Measurements from ENCODE around the gene ORM2. TPM values are rescaled to one million over a fixed set of nuclear protein-coding genes. Genes with fewer than 3 reads are reported as not detected.
"Not testable (repeated sequence)": the region's sequence is repeated elsewhere in the genome, so short reads cannot be mapped to it uniquely, and the experiment has no call there.

ORM2 gene
- total RNA-seq (not detected), polyA plus RNA-seq (ENCODE audit: insufficient read depth in 1 of 8, insufficient read length in 8 of 8, low replicate concordance in 1 of 8) (under 1 TPM in 3 of 8 donors, not detected in 5; 0.33 to 0.40 (median 0.36) TPM)
- long read RNA-seq, donor 1, result 0 reads
- long read RNA-seq, donor 2, result 0 reads
- long read RNA-seq, donor 3, result 0 reads
- long read RNA-seq, donor 4, result 0 reads
- long read RNA-seq, donor 5, result 0 reads
- long read RNA-seq, donor 6, result 0 reads
- long read RNA-seq, donor 7, result 0 reads
- long read RNA-seq, donor 8, result 0 reads
- long read RNA-seq, donor 9, result 0 reads
- long read RNA-seq, donor 10, result 0 reads
- long read RNA-seq, donor 11, result 0 reads

DNA sequence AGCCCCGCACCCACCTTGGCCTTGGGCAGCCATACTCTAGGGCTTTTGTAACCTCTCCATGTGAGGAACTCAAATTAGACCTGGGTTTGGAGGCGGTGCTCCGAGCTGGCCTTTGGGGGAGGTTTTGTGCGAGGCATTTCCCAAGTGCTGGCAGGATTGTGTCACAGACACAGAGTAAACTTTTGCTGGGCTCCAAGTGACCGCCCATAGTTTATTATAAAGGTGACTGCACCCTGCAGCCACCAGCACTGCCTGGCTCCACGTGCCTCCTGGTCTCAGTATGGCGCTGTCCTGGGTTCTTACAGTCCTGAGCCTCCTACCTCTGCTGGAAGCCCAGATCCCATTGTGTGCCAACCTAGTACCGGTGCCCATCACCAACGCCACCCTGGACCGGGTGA is at the start of gene ORM2:
ORM2 (plus strand) TSS at position 245 of the 398 bp plus-strand sequence; CDS start at position 281, 36 bp downstream.
- H3K4me1 ChIP-seq (ENCODE audit: control insufficient read depth, insufficient read depth, low read length); H3K27me3 ChIP-seq (ENCODE audit: control insufficient read depth, insufficient read depth, low read length); H3K36me3 ChIP-seq (ENCODE audit: control insufficient read depth, insufficient read depth, low read length); H3K27ac ChIP-seq (ENCODE audit: low read length); DNase-seq; H3K4me3 ChIP-seq (ENCODE audit: low read length); H3K9me3 ChIP-seq (replicated peaks; ENCODE audit: control insufficient read depth, low read depth, low read length): not testable (repeated sequence)
- WGBS (ENCODE audit: insufficient coverage), result no CpG with 5 or more reads among the region's 10 CpGs

DNA sequence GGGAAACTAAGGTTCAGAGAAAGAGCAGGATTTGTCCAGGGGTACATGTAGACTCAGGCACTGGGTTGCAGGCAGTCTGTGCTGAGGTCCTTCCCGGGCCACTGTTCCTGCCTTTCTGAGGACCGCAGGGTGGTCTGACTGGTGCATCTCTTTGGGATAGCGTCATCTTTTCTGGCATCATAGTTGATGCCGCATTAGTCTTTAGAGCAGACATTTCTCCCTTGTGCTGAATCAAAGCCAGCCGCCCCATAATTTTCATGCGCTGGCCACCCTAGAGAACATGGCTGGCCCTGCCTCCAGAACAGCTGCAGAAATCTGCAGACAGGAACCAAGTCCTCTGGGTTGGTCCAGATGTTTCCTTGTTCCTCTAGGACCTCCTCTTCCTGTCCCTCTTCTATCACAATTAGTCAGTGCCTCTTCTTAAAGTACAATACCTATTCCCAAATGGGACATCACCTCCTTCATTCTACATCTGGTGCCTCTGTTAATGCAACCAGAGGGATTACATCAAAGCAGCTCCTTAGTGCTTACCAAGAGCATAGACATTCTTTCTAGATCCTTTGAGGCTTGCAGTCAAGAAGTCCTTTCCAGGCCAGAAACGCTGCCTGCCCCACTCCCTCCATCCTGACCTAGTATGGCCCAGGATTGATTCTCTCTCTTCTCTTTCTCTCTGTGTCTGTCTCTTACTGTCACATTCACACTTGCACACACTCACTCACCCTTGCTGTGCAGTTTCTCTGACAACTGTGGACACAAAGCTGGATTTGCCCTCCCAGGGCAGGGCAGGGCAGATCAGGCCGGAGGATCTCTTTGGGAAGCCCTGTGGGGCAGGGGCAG is 48.8 kb upstream of the ORM2 start:
- DNase-seq, result peak; percentile 93
- Histone ChIP-seq H3K9me3 (replicated peaks; ENCODE audit: control insufficient read depth, low read depth, low read length) (no peaks in the 10 kb centered on the region), H3K4me3 (ENCODE audit: low read length) (no peak overlapping the region), H3K36me3 (ENCODE audit: control insufficient read depth, insufficient read depth, low read length) (peaks cover 27% of the 10 kb centered on the region), H3K27me3 (ENCODE audit: control insufficient read depth, insufficient read depth, low read length) (no peaks in the 10 kb centered on the region), H3K27ac (ENCODE audit: low read length) (peak overlapping the region; percentile 90), H3K4me1 (ENCODE audit: control insufficient read depth, insufficient read depth, low read length) (peaks cover 76% of the 10 kb centered on the region)
- 34% methylated on average over 7 of the region's 8 CpGs for WGBS (ENCODE audit: insufficient coverage)

DNA sequence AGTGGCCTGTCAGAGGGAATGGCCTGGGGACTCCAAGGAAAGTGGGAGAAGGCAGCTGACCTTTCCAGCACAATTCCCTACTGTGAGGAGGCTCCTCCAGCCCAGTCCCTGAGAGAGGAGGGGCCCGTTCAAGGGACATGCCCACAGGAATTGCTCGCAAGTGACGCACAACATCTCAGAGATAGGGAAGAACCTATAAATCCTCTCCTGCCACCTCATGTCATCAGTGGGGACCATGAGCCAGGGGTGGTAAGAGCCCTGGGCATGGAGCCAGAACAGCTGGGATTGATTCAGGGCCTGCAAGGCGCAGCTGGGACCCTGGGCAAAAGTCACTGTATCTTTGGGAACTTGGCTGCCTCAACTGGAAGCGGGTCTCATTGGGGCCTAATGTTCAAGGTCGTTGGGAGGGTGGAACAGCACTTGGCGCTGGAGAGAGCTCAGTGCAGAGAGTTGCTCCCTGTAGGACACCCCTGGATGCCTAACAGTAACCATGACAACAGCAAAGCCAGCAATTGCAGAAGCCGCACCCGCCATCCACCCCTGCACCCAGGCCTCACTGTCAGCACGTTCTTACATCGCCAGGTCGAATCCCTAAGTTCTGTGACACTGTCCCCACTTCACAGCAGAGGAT is 48.1 kb upstream of the ORM2 start:
- H3K4me1 ChIP-seq (ENCODE audit: control insufficient read depth, insufficient read depth, low read length), result peaks cover 71% of the 10 kb centered on the region
- H3K27me3 ChIP-seq (ENCODE audit: control insufficient read depth, insufficient read depth, low read length), result no peaks in the 10 kb centered on the region
- H3K27ac ChIP-seq (ENCODE audit: low read length), result peak overlapping the region; percentile 90
- H3K36me3 ChIP-seq (ENCODE audit: control insufficient read depth, insufficient read depth, low read length), result peaks cover 24% of the 10 kb centered on the region
- 29% methylated on average over 10 of the region's 12 CpGs for WGBS (ENCODE audit: insufficient coverage)
- H3K4me3 ChIP-seq (ENCODE audit: low read length), result no peak overlapping the region
- peak; percentile 95 for DNase-seq
- H3K9me3 ChIP-seq (replicated peaks; ENCODE audit: control insufficient read depth, low read depth, low read length), result no peaks in the 10 kb centered on the region

DNA sequence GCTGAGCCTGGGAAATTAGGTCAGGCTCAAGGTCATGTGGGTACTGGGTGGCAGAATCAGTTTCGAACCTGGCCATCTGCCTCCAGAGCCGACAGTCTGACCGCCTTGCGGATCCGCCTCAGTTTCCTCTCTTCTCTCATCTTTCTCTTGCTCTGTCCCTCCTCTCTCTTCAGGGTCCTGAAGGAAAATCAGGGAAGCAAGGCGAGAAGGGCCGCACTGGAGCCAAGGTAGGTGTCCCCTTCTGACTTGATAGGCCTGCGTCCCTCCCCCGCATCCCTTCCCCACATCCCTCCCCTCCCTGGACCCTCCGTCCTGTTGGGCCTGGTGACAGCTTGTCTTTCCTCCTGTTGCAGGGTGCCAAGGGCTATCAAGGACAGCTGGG is 47.6 kb upstream of the ORM2 start:
- Histone ChIP-seq H3K36me3 (ENCODE audit: control insufficient read depth, insufficient read depth, low read length) (peaks cover 24% of the 10 kb centered on the region), H3K27ac (ENCODE audit: low read length) (peak overlapping the region; percentile 90)

DNA sequence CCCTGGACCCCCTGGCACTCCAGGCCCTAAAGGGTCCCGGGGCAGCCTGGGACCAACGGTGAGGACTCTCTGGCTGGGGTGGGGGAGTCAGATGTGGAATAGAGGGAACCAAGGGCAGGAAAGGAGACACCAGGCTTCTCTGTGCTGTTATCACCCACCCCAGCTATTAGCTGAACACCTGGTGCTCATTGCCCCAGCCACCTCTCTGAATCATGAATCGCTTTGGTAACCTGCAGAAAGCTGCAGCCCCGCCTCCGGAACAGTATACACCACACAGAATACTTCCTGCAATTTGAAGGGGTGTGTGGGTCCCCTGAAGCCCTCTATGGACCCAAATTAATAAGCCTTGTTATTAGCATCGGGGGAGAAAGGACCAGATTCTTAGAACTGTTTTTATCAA is 47.2 kb upstream of the ORM2 start:
- H3K27me3 ChIP-seq (ENCODE audit: control insufficient read depth, insufficient read depth, low read length), result no peaks in the 10 kb centered on the region
- no peak for DNase-seq
- peaks cover 69% of the 10 kb centered on the region for H3K4me1 ChIP-seq (ENCODE audit: control insufficient read depth, insufficient read depth, low read length)
- no peaks in the 10 kb centered on the region for H3K9me3 ChIP-seq (replicated peaks; ENCODE audit: control insufficient read depth, low read depth, low read length)
- peak overlapping the region; percentile 15 for H3K27ac ChIP-seq (ENCODE audit: low read length)
- peaks cover 25% of the 10 kb centered on the region for H3K36me3 ChIP-seq (ENCODE audit: control insufficient read depth, insufficient read depth, low read length)
- WGBS (ENCODE audit: insufficient coverage), result no CpG with 5 or more reads among the region's 6 CpGs
- H3K4me3 ChIP-seq (ENCODE audit: low read length), result no peak overlapping the region

More for the DNA sequence above, 47.6 kb upstream of the ORM2 start:
- no peak for DNase-seq
- Histone ChIP-seq H3K4me1 (ENCODE audit: control insufficient read depth, insufficient read depth, low read length) (peaks cover 69% of the 10 kb centered on the region), H3K27me3 (ENCODE audit: control insufficient read depth, insufficient read depth, low read length) (no peaks in the 10 kb centered on the region), H3K9me3 (replicated peaks; ENCODE audit: control insufficient read depth, low read depth, low read length) (no peaks in the 10 kb centered on the region), H3K4me3 (ENCODE audit: low read length) (no peak overlapping the region)
- whole genome bisulfite sequencing (ENCODE audit: insufficient coverage), result 58% methylated on average over 2 of the region's 10 CpGs

DNA sequence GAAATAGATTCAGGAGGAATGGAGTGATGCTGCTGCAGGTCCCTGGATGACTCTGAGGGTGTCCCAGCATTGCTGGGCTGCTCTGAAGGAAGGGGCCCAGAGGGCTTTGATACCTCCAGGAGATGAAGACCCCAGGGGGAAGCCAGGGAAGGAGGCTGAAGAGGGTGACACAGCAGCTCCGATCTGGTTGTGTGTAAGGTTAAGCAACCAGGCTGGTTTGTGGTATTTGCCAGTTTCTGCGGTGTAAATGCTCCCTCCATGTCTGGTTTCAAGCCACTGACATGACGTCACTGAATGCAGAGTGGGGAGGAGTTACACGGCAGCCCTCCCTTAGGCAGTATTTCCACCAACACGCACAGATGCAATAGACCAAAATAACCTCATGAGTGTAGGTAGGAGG is 46.7 kb upstream of the ORM2 start:
- Histone ChIP-seq H3K27ac (ENCODE audit: low read length) (peak overlapping the region; percentile 15), H3K36me3 (ENCODE audit: control insufficient read depth, insufficient read depth, low read length) (peaks cover 28% of the 10 kb centered on the region), H3K4me3 (ENCODE audit: low read length) (no peak overlapping the region), H3K27me3 (ENCODE audit: control insufficient read depth, insufficient read depth, low read length) (no peaks in the 10 kb centered on the region), H3K4me1 (ENCODE audit: control insufficient read depth, insufficient read depth, low read length) (peaks cover 69% of the 10 kb centered on the region), H3K9me3 (replicated peaks; ENCODE audit: control insufficient read depth, low read depth, low read length) (no peaks in the 10 kb centered on the region)
- WGBS (ENCODE audit: insufficient coverage), result 73% methylated on average over 1 of the region's 5 CpGs
- peak; percentile 77 for DNase-seq

DNA sequence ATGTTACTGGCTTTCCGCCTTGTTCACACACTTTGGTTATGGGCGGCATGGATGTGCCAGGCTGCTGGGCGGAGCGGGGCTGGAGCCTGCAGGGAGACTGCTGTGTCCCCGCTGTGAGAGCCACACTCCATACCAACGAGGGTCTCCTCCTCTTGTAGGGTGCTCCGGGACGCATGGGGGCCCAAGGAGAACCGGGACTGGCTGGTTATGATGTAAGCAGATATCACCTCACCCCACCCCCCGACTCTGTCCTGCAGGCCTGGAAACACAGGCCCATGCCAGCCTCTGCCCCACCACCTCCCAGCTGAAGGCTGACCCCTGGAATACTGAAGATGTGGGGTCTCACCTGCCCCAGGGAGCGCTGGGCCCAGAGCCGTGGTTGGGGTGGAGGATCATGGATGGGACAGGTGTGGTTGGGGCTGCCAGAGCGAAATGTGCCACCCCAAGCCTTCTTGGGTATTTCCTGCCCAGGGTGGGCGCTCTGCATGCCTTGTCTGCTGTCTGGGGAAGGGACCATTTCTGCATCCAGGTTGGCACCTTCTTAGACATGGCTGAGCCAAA is 46.0 kb upstream of the ORM2 start:
- H3K27ac ChIP-seq (ENCODE audit: low read length), result no peak overlapping the region
- peaks cover 71% of the 10 kb centered on the region for H3K4me1 ChIP-seq (ENCODE audit: control insufficient read depth, insufficient read depth, low read length)
- WGBS (ENCODE audit: insufficient coverage), result 85% methylated on average over 6 of the region's 14 CpGs
- DNase-seq, result peak; percentile 23
- H3K27me3 ChIP-seq (ENCODE audit: control insufficient read depth, insufficient read depth, low read length), result no peaks in the 10 kb centered on the region
- no peaks in the 10 kb centered on the region for H3K9me3 ChIP-seq (replicated peaks; ENCODE audit: control insufficient read depth, low read depth, low read length)
- H3K4me3 ChIP-seq (ENCODE audit: low read length), result no peak overlapping the region
- H3K36me3 ChIP-seq (ENCODE audit: control insufficient read depth, insufficient read depth, low read length), result peaks cover 34% of the 10 kb centered on the region

DNA sequence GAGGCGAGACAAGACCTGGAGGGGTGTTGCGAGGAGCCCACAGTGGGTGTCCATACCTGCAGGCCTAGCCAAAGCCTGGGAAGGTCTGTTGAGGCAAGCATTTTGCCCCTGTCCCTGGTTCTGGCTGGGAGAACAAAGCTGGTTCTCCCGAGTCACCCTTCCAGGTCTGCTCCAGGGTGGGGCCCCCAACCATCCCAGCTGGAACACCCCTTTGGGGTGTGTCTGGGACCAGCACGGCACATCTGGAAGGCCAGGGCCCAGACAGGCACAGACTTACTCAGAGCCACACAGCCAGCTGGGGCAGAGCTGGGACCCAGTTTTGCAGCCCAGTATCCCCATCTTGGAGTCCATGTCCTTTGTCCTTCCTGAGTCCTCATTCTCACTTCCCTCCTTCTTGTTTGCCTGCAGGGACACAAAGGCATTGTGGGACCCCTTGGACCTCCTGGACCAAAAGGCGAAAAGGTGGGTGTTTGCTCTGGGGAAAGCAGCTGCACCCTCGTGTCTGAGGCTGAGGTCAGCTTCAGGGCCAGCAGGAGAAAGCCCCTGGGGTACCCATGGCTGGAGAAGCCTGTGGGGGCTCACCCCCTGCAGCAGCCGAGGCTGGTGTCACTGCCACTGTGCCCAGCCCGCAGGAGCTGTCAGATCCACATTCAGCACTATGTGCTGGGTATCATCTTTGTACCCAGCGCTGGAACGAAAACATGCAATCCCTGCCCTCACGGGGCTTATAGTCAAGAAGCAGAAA is 45.2 kb upstream of the ORM2 start:
- Histone ChIP-seq H3K36me3 (ENCODE audit: control insufficient read depth, insufficient read depth, low read length) (peaks cover 33% of the 10 kb centered on the region), H3K27ac (ENCODE audit: low read length) (no peak overlapping the region), H3K4me3 (ENCODE audit: low read length) (no peak overlapping the region), H3K9me3 (replicated peaks; ENCODE audit: control insufficient read depth, low read depth, low read length) (no peaks in the 10 kb centered on the region), H3K27me3 (ENCODE audit: control insufficient read depth, insufficient read depth, low read length) (no peaks in the 10 kb centered on the region), H3K4me1 (ENCODE audit: control insufficient read depth, insufficient read depth, low read length) (peaks cover 65% of the 10 kb centered on the region)
- 84% methylated on average over 11 of the region's 11 CpGs for WGBS (ENCODE audit: insufficient coverage)
- peak; percentile 13 for DNase-seq

DNA sequence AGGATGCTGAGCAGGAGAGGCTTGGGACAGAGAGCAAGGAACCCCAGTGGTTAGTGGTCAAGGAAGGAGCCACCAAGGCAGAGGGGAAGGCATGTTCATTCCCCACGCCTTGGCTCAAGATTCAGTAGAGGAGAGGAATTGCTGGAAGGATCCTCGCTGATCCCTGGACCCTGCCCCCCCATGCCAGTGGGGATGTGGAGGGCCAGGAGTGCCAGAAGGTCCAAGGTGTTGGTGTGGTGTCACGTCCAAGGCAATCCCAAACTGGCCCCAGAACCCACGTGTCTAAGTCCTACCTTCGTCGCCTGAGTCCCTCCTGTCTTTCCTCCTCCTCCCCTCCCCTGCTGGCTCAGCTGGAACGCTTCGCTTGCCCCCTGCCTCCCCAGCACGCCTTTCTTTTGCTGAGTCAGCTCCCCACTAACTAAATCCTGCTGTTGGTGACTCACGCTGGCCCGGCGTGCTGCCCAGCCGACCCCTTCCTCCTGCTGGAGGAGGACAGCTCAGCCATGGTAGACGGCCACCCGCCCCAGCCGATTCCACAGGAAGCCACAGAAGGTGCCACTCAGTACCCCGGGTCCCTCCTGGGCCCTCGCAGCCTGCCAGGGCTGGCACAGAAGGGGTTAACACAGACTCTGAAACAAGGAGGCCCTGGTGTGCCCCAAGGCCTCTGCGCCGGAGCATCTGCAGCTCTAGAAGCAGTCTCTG is 44.4 kb upstream of the ORM2 start:
- Histone ChIP-seq H3K27ac (ENCODE audit: low read length) (no peak overlapping the region), H3K36me3 (ENCODE audit: control insufficient read depth, insufficient read depth, low read length) (peaks cover 38% of the 10 kb centered on the region), H3K9me3 (replicated peaks; ENCODE audit: control insufficient read depth, low read depth, low read length) (no peaks in the 10 kb centered on the region), H3K4me1 (ENCODE audit: control insufficient read depth, insufficient read depth, low read length) (peaks cover 62% of the 10 kb centered on the region), H3K27me3 (ENCODE audit: control insufficient read depth, insufficient read depth, low read length) (no peaks in the 10 kb centered on the region), H3K4me3 (ENCODE audit: low read length) (no peak overlapping the region)
- peak; percentile 91 for DNase-seq
- 25% methylated on average over 18 of the region's 20 CpGs for WGBS (ENCODE audit: insufficient coverage)

All from muscle of leg (tissue), 16 donors.